TTC549 (cell line): Measurements from ENCODE around the gene WDR83.
A peak's percentile ranks its signal among the peaks of the same experiment; 100 is the strongest.

Experiments used
- FAIRE-seq: peaks from 2 replicates; lab custom pipeline; 2012; peaks lifted over from hg19 to GRCh38; lab: Jason Lieb, UNC

The WDR83 gene

GRCh38 chr19:12720296-12720695, 53.7 kb downstream of the WDR83 start:
- no peak for FAIRE-seq

DNA sequence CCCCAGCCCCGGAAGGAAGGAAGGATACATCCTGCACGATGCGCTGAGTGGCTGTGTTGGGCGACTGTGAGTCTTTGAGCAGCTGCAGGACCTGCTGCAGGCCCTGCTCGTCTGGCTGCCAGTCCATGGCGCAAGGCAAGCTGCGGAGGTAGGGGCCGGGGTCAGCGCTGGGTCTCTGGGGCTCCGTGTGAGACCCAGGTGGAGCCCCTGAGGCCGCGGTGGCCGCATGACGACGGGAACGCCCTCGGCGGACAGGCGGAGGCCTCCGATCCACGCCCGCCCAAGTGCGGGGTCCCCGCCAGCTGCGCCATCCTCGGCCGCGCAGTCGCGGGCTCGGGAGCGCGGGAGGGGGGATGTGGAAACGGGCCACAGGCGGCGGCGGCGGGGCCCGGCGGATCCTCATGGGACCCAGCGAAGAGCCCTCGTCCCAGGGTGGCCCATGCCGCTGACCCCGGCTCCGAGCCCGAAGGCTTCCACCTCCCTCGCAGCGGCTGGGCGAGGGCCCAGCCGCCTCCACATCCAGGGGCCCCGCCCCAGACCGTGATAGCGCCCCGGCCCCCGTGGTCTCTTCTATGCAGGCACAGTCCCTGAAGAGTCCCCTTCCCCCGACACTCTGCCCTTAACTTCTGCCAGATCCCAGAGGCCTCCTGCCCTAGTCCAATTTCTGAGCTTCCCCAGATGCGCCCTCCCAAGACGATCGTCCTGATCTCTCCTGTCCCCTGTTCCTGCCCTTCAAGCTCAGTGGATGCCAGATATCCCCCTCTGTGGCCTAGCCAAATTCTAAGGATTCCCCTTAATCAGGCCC, 54.4 kb downstream of the WDR83 start:
- no peak for FAIRE-seq

- no peak for FAIRE-seq
These were observed 55.3 kb downstream of the WDR83 start for GRCh38 chr19:12721656-12722565.

DNA sequence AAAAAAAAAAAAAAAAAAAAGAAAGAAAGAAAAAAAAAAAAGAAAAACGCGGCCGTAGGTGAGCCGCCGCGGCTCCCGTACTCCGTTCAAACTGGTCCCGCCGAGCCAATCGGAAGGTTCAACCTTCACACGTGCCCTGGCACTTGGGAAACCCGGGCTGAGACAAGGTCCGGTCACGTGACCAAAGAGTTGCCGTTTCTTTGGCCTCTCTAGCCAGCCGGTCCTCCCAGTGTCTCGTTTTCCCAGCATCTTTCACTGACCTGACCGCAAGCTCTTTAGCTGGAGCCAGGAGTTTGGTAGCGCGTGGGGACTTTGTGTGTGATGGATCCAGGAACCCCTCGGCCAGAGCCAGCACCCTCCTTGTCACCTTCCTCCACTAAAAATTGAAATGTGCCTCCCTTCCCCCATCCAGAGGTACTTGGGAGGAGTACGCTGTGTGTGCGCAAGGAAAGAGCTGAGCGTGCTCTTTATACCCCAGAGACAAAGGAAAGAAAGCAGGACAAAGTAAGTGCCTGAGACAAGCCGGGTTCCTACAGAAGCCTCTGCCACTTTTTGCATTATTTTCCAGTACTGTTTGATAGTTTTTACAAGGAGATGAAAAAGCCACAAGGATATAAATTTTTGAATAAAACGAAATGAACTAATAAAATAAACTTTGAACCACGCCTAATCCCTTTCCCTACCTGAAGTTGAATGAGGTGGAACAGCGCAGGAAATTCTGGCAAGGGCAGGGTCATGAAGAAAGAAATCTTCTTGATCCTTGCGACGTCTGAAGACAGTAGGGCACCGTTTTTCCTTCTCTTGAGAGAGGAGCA, 56.2 kb downstream of the WDR83 start:
- FAIRE-seq: peak; percentile 90

- FAIRE-seq: no peak
These were observed 56.7 kb downstream of the WDR83 start for GRCh38 chr19:12723381-12723640.

DNA sequence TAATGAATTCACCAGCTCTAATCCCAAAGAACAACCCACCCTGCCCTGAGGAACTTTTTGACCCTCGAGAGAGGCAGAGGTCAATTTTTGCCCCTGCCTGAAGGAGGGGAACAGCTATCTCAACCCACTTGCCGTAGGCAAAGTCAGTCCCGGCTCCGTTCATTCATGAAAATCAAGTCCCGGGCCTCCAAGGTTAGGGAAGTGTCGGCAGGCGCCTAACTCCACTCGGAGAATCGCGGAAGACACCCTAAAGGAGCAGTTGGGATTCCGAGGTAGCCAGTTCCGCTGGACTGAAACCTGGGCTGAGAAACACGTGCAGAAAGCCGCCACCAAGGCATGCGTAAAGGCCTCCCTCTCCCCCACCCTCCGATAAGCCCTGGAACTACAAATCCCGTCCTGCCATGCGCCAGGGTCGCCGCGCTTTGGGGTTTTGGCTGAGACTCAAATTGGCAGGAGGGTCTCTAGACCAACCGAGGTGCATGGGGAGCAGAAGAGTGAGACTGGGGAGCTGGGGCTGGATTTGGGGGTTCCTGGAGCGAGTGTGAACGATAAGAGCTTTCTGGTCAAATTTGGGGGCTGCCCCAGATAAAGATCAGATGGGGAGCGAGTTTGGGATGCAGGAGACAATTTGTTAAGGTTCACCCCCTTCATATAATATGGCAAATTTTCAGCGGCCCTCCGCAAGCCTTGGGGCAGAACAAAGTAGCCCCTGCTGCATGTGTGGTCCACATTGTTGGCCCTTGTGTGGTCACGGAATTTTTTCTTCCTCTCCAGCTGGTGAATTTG, 57.2 kb downstream of the WDR83 start, which contains the start of gene TNPO2:
TSS of gene TNPO2 (minus strand) at position 292 of the 786 bp plus-strand sequence. CDS start 2,955 bp downstream, outside the sequence.
- FAIRE-seq: no peak
